Keratinocyte (primary cell): ENCODE data around the gene PRRG1. TPM values are rescaled to one million over a fixed set of nuclear protein-coding genes. Genes with fewer than 3 reads are reported as not detected.

Experiments
- DNase-seq: peaks from one replicate; pipeline ENCODE4 v3.0.0-alpha.2; 2011; ENCODE audit warnings: low read depth, missing footprints, low spot score
- FAIRE-seq: peaks from 2 replicates; lab custom pipeline; 2011; peaks lifted over from hg19 to GRCh38; lab: Jason Lieb, UNC
- H2AFZ ChIP-seq: 2 replicates; pipeline ENCODE4 v1.6.0; 2012; ENCODE audit warnings: low read length, control low read depth, inconsistent platforms; ENCODE audit not compliant: control insufficient read depth
- H3K27ac ChIP-seq: 2 replicates; pipeline ENCODE4 v1.5.1; 2011; ENCODE audit warnings: low read length; ENCODE audit not compliant: control insufficient read depth, insufficient read depth
- H3K27me3 ChIP-seq: 3 replicates; pipeline ENCODE4 v1.6.0; 2011; ENCODE audit warnings: low read length; ENCODE audit not compliant: control insufficient read depth, insufficient read depth; ENCODE audit errors: extremely low read depth
- H3K36me3 ChIP-seq, 2 experiments: 2 replicates in 1 of 2; 3 replicates in 1 of 2; pipeline ENCODE4 v1.5.1; 2011; ENCODE audit warnings: low read length in 2 of 2, mild to moderate bottlenecking in 1 of 2; ENCODE audit not compliant: control insufficient read depth in 2 of 2, insufficient read depth in 2 of 2; ENCODE audit errors: extremely low read depth in 1 of 2
- H3K4me1 ChIP-seq: 3 replicates; pipeline ENCODE4 v1.5.1; 2011; ENCODE audit warnings: low read length; ENCODE audit not compliant: control insufficient read depth, insufficient read depth; ENCODE audit errors: extremely low read depth
- H3K4me2 ChIP-seq: 3 replicates; pipeline ENCODE4 v1.6.0; 2011; ENCODE audit warnings: low read depth, low read length; ENCODE audit not compliant: control insufficient read depth, insufficient read depth; ENCODE audit errors: extremely low read depth
- H3K4me3 ChIP-seq, 3 experiments: fragments of 200-600 bp in 1 of 3; sonication (generic) in 1 of 3; 2 replicates in 2 of 3; 3 replicates in 1 of 3; pipeline ENCODE4 v1.5.1; 2011 to 2016; ENCODE audit warnings: low read length in 3 of 3, mild to moderate bottlenecking in 3 of 3, control low read depth in 2 of 3, inconsistent platforms in 1 of 3, low read depth in 1 of 3, mixed read lengths in 1 of 3, mixed run types in 1 of 3, moderate library complexity in 1 of 3; ENCODE audit not compliant: control insufficient read depth in 2 of 3, insufficient read depth in 2 of 3; ENCODE audit errors: extremely low read depth in 1 of 3
- H3K79me2 ChIP-seq: 2 replicates; pipeline ENCODE4 v1.6.0; 2012; ENCODE audit warnings: low read length; ENCODE audit not compliant: control insufficient read depth, insufficient read depth
- H3K9ac ChIP-seq: 3 replicates; pipeline ENCODE4 v1.6.0; 2011; ENCODE audit warnings: low read length; ENCODE audit not compliant: control insufficient read depth, insufficient read depth; ENCODE audit errors: extremely low read depth
- H3K9me1 ChIP-seq: 3 replicates; pipeline ENCODE4 v1.6.0; 2011; ENCODE audit warnings: low read length; ENCODE audit not compliant: control insufficient read depth, insufficient read depth; ENCODE audit errors: extremely low read depth
- H3K9me3 ChIP-seq: 2 replicates; pipeline ENCODE4 v1.5.1; 2012; ENCODE audit warnings: low read depth, low read length; ENCODE audit not compliant: control insufficient read depth
- H4K20me1 ChIP-seq: 3 replicates; pipeline ENCODE4 v1.6.0; 2011; ENCODE audit warnings: low read length; ENCODE audit not compliant: control insufficient read depth, insufficient read depth; ENCODE audit errors: extremely low read depth
- EZH2 ChIP-seq: IDR thresholded peaks from one replicate; pipeline ENCODE4 v1.6.1; 2012; ENCODE audit warnings: inconsistent platforms, mild to moderate bottlenecking, low read length, moderate library complexity
- dilution Hi-C: fragments of 300-500 bp; cut with MboI; formaldehyde crosslinking; loops from one replicate; pipeline ENCODE4 v1.7.0; 2020; ENCODE audit warnings: low sequenced_read_pairs; ENCODE audit not compliant: extremely low pct_ligation_motif_present
- polyA plus RNA-seq, 5 experiments: library from polyadenylated mRNA; depleted of rRNA in 3 of 5; stranded (reverse) in 3 of 5; stranded (forward) in 1 of 5; unstranded in 1 of 5; fragments of >200 nt; gene quantifications; 1 replicate in 1 of 5; 2 replicates in 3 of 5; 3 replicates in 1 of 5; pipeline versions ENCODE4 v1.2.1 to v1.2.3, GENCODE V29; 2011 to 2012; ENCODE audit warnings: missing spikeins in 2 of 5, low read depth in 1 of 5, low replicate concordance in 1 of 5
- TF ChIP-seq, protein P1 (sequence below), 3 experiments: IDR thresholded peaks in 1 of 3; conservative IDR thresholded peaks in 1 of 3; optimal IDR thresholded peaks in 1 of 3; 2 replicates in 2 of 3; 3 replicates in 1 of 3; pipeline versions ENCODE3 to v1.5.1; 2011; ENCODE audit warnings: low read length in 3 of 3, mild to moderate bottlenecking in 3 of 3, moderate library complexity in 2 of 3, control low read depth in 1 of 3, inconsistent platforms in 1 of 3; ENCODE audit not compliant: insufficient read depth in 2 of 3; ENCODE audit errors: extremely low read depth in 1 of 3

The PRRG1 gene
- polyA plus RNA-seq, 1 donor (not counting 4 experiments of a cell fraction or from before 2014, with no cell fraction given) = 29.2 TPM

DNA sequence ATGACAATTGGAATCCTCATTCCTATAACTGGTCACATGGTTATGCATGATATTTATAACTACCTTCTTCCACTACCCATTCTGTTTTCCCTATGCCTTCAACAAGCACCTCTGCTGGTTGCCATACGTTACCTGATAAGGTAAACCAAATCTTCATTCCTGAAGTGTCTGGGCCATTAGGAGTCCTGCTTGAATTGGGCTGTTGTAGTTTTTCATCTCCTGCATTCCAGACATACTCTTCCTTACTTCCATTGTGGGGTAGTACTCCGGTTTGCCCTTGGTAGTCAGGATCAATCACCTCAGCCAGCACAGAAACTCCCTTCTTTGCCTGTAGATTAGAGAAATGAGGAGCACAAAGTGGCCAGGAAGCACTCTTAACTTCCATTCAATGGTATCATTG, 113.2 kb downstream of the PRRG1 start:
- H3K9me3 ChIP-seq = no peaks in the 10 kb centered on the region
- H3K27me3 ChIP-seq = no peaks in the 10 kb centered on the region
- H4K20me1 ChIP-seq = no peaks in the 10 kb centered on the region
- H3K36me3 ChIP-seq = no peaks in the 10 kb centered on the region
- dilution Hi-C loops = no loop called here
- no peaks in the 10 kb centered on the region for H3K79me2 ChIP-seq
- H3K4me1 ChIP-seq = peaks cover 8% of the 10 kb centered on the region
- H3K27ac ChIP-seq = no peak overlapping the region
- H3K4me2 ChIP-seq = no peak overlapping the region
- FAIRE-seq (no peak), DNase-seq (no peak)
- TF ChIP-seq, protein P1, sequence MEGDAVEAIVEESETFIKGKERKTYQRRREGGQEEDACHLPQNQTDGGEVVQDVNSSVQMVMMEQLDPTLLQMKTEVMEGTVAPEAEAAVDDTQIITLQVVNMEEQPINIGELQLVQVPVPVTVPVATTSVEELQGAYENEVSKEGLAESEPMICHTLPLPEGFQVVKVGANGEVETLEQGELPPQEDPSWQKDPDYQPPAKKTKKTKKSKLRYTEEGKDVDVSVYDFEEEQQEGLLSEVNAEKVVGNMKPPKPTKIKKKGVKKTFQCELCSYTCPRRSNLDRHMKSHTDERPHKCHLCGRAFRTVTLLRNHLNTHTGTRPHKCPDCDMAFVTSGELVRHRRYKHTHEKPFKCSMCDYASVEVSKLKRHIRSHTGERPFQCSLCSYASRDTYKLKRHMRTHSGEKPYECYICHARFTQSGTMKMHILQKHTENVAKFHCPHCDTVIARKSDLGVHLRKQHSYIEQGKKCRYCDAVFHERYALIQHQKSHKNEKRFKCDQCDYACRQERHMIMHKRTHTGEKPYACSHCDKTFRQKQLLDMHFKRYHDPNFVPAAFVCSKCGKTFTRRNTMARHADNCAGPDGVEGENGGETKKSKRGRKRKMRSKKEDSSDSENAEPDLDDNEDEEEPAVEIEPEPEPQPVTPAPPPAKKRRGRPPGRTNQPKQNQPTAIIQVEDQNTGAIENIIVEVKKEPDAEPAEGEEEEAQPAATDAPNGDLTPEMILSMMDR (optimal IDR thresholded peaks at IDR 0.05 in 1 of 3, IDR thresholded peaks at IDR 0.05 in 1 of 3, conservative IDR thresholded peaks at IDR 0.05 in 1 of 3; ENCODE audit: extremely low read depth in 1 of 3, insufficient read depth in 2 of 3, low read length in 3 of 3) = no peak
- no peak for TF ChIP-seq EZH2
- no peaks in the 10 kb centered on the region for H3K9me1 ChIP-seq
- H3K4me3 ChIP-seq = no peak overlapping the region
- no peak overlapping the region for H2AFZ ChIP-seq
- H3K9ac ChIP-seq = no peak overlapping the region

DNA sequence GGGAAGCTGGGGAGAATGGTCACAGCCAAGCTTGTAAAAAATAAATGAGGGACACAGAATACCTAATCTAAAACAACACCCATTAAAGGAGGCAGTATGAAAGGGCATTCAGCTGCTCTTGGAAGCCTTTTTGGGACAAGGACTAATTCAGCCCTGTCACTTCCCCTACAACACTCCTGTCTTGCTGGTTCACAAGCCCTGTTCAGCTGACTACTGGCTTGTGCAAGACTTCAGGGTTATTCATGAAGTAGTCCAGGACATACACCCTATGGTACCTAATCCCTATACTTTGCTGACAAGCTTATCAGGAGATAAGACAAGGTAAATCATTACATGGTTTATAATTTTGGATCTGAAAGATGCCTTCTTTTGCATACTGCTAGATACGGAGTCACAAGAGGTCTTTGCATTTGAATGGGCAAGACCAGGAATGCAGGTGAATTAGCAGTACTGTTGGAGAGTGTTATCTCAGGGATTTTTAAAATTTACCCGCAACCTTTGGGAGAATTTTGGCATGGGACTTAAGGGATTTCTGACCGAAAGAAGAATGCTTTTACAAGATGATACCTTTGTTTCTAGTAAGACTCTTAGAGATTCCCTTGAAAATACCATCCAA, 119.1 kb downstream of the PRRG1 start:
- H3K9ac ChIP-seq = no peak overlapping the region
- DNase-seq (no peak), FAIRE-seq (no peak)
- H3K9me1 ChIP-seq = no peaks in the 10 kb centered on the region
- H3K36me3 ChIP-seq = no peaks in the 10 kb centered on the region
- H2AFZ ChIP-seq = no peak overlapping the region
- no peak overlapping the region for H3K27ac ChIP-seq
- H4K20me1 ChIP-seq = no peaks in the 10 kb centered on the region
- no peak for TF ChIP-seq EZH2
- TF ChIP-seq, protein P1 (optimal IDR thresholded peaks at IDR 0.05 in 1 of 3, IDR thresholded peaks at IDR 0.05 in 1 of 3, conservative IDR thresholded peaks at IDR 0.05 in 1 of 3; ENCODE audit: extremely low read depth in 1 of 3, insufficient read depth in 2 of 3, low read length in 3 of 3) = no peak
- H3K9me3 ChIP-seq = no peaks in the 10 kb centered on the region
- no peaks in the 10 kb centered on the region for H3K4me1 ChIP-seq
- H3K79me2 ChIP-seq = no peaks in the 10 kb centered on the region
- dilution Hi-C loops = no loop called here
- no peak overlapping the region for H3K4me2 ChIP-seq
- H3K4me3 ChIP-seq = no peak overlapping the region
- H3K27me3 ChIP-seq = no peaks in the 10 kb centered on the region
